Lower lobe of right lung (tissue), 1 donor: ENCODE results near the gene STOML2. TPM values are rescaled to one million over a fixed set of nuclear protein-coding genes. Genes with fewer than 3 reads are reported as not detected.

Experiments used
- total RNA-seq: library from RNA; stranded (reverse); fragmentation: NEBNext Ultra II Directional; extraction: Animal tissue kit (Norgen Biotek cat#: 25700); gene quantifications from one replicate; pipeline ENCODE4 v1.2.1, GENCODE V29; 2021
- donor health status: DM: no; HTN: yes; CAD: no; lungs with severe emphysema.

Gene STOML2
- total RNA-seq, 1 donor from 2014 or later: 59.0 TPM

Other genes with a start within 250 kb of the STOML2 start
- gene PHF24, start 144.8 kb downstream of the STOML2 start, total RNA-seq: 1.3 TPM
- 6.0 TPM for gene DNAJB5, start 113.4 kb downstream of the STOML2 start, total RNA-seq
- gene VCP, start 30.5 kb downstream of the STOML2 start, total RNA-seq: 175 TPM
- 13.9 TPM for gene FANCG, start 23.2 kb downstream of the STOML2 start, total RNA-seq
- gene PIGO, start 6.5 kb downstream of the STOML2 start, total RNA-seq: 25.1 TPM
- gene ATOSB, start 12.7 kb upstream of the STOML2 start, total RNA-seq: 20.3 TPM
- 87.9 TPM for gene UNC13B, start 58.9 kb upstream of the STOML2 start, total RNA-seq